Measurements from ENCODE around the gene KLHL2. TPM values are rescaled to one million over a fixed set of nuclear protein-coding genes. Genes with fewer than 3 reads are reported as not detected.

KLHL2 gene
- total RNA-seq, 1 donor from 2014 or later = 28.2 TPM

GRCh38 chr4:165368567-165368966 lies 161.2 kb downstream of the KLHL2 start:
- Mint-ChIP-seq H3K4me1 (ENCODE audit: low read depth, unreplicated experiment) (peaks cover 2% of the 10 kb centered on the region), H3K27ac (ENCODE audit: unreplicated experiment) (no peak overlapping the region), H3K27me3 (ENCODE audit: low read depth, unreplicated experiment) (no peaks in the 10 kb centered on the region), H3K4me3 (ENCODE audit: unreplicated experiment) (no peak overlapping the region), H3K9me3 (ENCODE audit: unreplicated experiment) (no peaks in the 10 kb centered on the region), H3K36me3 (ENCODE audit: low read depth, unreplicated experiment) (no peaks in the 10 kb centered on the region)
- Histone ChIP-seq H4K20me1 (ENCODE audit: insufficient read depth, low read length) (no peaks in the 10 kb centered on the region), H3K9me3 (ENCODE audit: insufficient read depth, low read depth, low read length) (no peaks in the 10 kb centered on the region), H3K4me1 (ENCODE audit: insufficient read depth, low read length) (no peaks in the 10 kb centered on the region), H3K4me2 (ENCODE audit: low read length) (no peak overlapping the region), H3K36me3 (ENCODE audit: insufficient read depth, low read length) (no peaks in the 10 kb centered on the region), H2AFZ (ENCODE audit: low read depth, low read length) (no peak overlapping the region), H3K27ac (ENCODE audit: low read depth, low read length) (no peak overlapping the region), H3K4me3 (ENCODE audit: insufficient read depth, low read depth, low read length) (no peak overlapping the region), H3K79me2 (ENCODE audit: insufficient read depth, low read length) (no peaks in the 10 kb centered on the region), H3K9ac (ENCODE audit: low read length) (no peak overlapping the region), H3K27me3 (ENCODE audit: insufficient read depth, low read length) (no peaks in the 10 kb centered on the region)
- TF ChIP-seq EZH2 (IDR thresholded peaks at IDR 0.05; ENCODE audit: insufficient read depth, low read length) (no peak), CTCF (IDR thresholded peaks at IDR 0.05; ENCODE audit: insufficient read depth, low read depth, low read length) (no peak)
- no peak for FAIRE-seq
- DNase-seq (ENCODE audit: low read depth) = no peak

GRCh38 chr4:165369522-165369921 lies 162.2 kb downstream of the KLHL2 start:
- Mint-ChIP-seq H3K4me1 (ENCODE audit: low read depth, unreplicated experiment) (no peaks in the 10 kb centered on the region), H3K36me3 (ENCODE audit: low read depth, unreplicated experiment) (no peaks in the 10 kb centered on the region), H3K4me3 (ENCODE audit: unreplicated experiment) (no peak overlapping the region), H3K27ac (ENCODE audit: unreplicated experiment) (no peak overlapping the region), H3K9me3 (ENCODE audit: unreplicated experiment) (no peaks in the 10 kb centered on the region), H3K27me3 (ENCODE audit: low read depth, unreplicated experiment) (no peaks in the 10 kb centered on the region)
- H3K27ac ChIP-seq (ENCODE audit: low read depth, low read length) = no peak overlapping the region
- H3K9me3 ChIP-seq (ENCODE audit: insufficient read depth, low read depth, low read length) = no peaks in the 10 kb centered on the region
- H3K27me3 ChIP-seq (ENCODE audit: insufficient read depth, low read length) = no peaks in the 10 kb centered on the region
- no peaks in the 10 kb centered on the region for H3K79me2 ChIP-seq (ENCODE audit: insufficient read depth, low read length)
- H3K4me1 ChIP-seq (ENCODE audit: insufficient read depth, low read length) = no peaks in the 10 kb centered on the region
- H3K9ac ChIP-seq (ENCODE audit: low read length) = no peak overlapping the region
- no peaks in the 10 kb centered on the region for H4K20me1 ChIP-seq (ENCODE audit: insufficient read depth, low read length)
- H2AFZ ChIP-seq (ENCODE audit: low read depth, low read length) = no peak overlapping the region
- H3K4me3 ChIP-seq (ENCODE audit: insufficient read depth, low read depth, low read length) = no peak overlapping the region
- FAIRE-seq (no peak), DNase-seq (ENCODE audit: low read depth) (no peak)
- no peak overlapping the region for H3K4me2 ChIP-seq (ENCODE audit: low read length)
- H3K36me3 ChIP-seq (ENCODE audit: insufficient read depth, low read length) = no peaks in the 10 kb centered on the region
- TF ChIP-seq EZH2 (IDR thresholded peaks at IDR 0.05; ENCODE audit: insufficient read depth, low read length) (no peak), CTCF (IDR thresholded peaks at IDR 0.05; ENCODE audit: insufficient read depth, low read depth, low read length) (no peak)

- Mint-ChIP-seq H3K27ac (ENCODE audit: unreplicated experiment) (no peak overlapping the region), H3K9me3 (ENCODE audit: unreplicated experiment) (no peaks in the 10 kb centered on the region), H3K36me3 (ENCODE audit: low read depth, unreplicated experiment) (no peaks in the 10 kb centered on the region), H3K27me3 (ENCODE audit: low read depth, unreplicated experiment) (peaks cover 5% of the 10 kb centered on the region), H3K4me3 (ENCODE audit: unreplicated experiment) (no peak overlapping the region), H3K4me1 (ENCODE audit: low read depth, unreplicated experiment) (peaks cover 4% of the 10 kb centered on the region)
- FAIRE-seq (no peak), DNase-seq (ENCODE audit: low read depth) (no peak)
- TF ChIP-seq CTCF (IDR thresholded peaks at IDR 0.05; ENCODE audit: insufficient read depth, low read depth, low read length) (no peak), EZH2 (IDR thresholded peaks at IDR 0.05; ENCODE audit: insufficient read depth, low read length) (no peak)
- Histone ChIP-seq H4K20me1 (ENCODE audit: insufficient read depth, low read length) (no peaks in the 10 kb centered on the region), H3K4me1 (ENCODE audit: insufficient read depth, low read length) (no peaks in the 10 kb centered on the region), H3K79me2 (ENCODE audit: insufficient read depth, low read length) (no peaks in the 10 kb centered on the region), H3K36me3 (ENCODE audit: insufficient read depth, low read length) (no peaks in the 10 kb centered on the region), H3K4me2 (ENCODE audit: low read length) (no peak overlapping the region), H3K9ac (ENCODE audit: low read length) (no peak overlapping the region), H3K9me3 (ENCODE audit: insufficient read depth, low read depth, low read length) (no peaks in the 10 kb centered on the region), H3K27me3 (ENCODE audit: insufficient read depth, low read length) (no peaks in the 10 kb centered on the region), H3K4me3 (ENCODE audit: insufficient read depth, low read depth, low read length) (no peak overlapping the region), H3K27ac (ENCODE audit: low read depth, low read length) (no peak overlapping the region), H2AFZ (ENCODE audit: low read depth, low read length) (no peak overlapping the region)
These were observed 163.2 kb downstream of the KLHL2 start for GRCh38 chr4:165370530-165370929.

Other genes with a start within 250 kb of the KLHL2 start
- gene TRIM61, start 229.9 kb upstream of the KLHL2 start, total RNA-seq = 1.4 and 2.2 TPM in 2 replicates
- not detected in 2 replicates for gene TRIM60, start 175.6 kb upstream of the KLHL2 start, total RNA-seq
- not detected in 2 replicates for gene TRIM75, start 153.7 kb upstream of the KLHL2 start, total RNA-seq
- 17.4 and 20.2 TPM in 2 replicates for gene TMEM192, start 94.7 kb upstream of the KLHL2 start, total RNA-seq
- gene MSMO1, start 120.1 kb downstream of the KLHL2 start, total RNA-seq = 136 and 179 TPM in 2 replicates
- 380 and 385 TPM in 2 replicates for gene CPE, start 171.4 kb downstream of the KLHL2 start, total RNA-seq

Measured in astrocyte (in vitro differentiated cells and primary cell).